Measurements from ENCODE around the gene MRPS6.

MRPS6 gene

GRCh38 chr21:34091032-34091431 is 17.7 kb downstream of the MRPS6 start:
- TF ChIP-seq FOXP2 (optimal IDR thresholded peaks at IDR 0.05; ENCODE audit: borderline replicate concordance, extremely low read depth, extremely low read length, insufficient read depth) (no peak), REST (IDR thresholded peaks at IDR 0.05; ENCODE audit: insufficient read depth in 1 of 2, low read depth in 2 of 2, low read length in 2 of 2) (no peak), TAF1 (IDR thresholded peaks at IDR 0.05; ENCODE audit: borderline replicate concordance, insufficient read depth, low read length) (no peak), SIN3A (IDR thresholded peaks at IDR 0.05; ENCODE audit: borderline replicate concordance, insufficient read depth, low read length) (no peak), POLR2AphosphoS5 (IDR thresholded peaks at IDR 0.05; ENCODE audit: low read depth, low read length) (no peak)

- TF ChIP-seq FOXP2 (optimal IDR thresholded peaks at IDR 0.05; ENCODE audit: borderline replicate concordance, extremely low read depth, extremely low read length, insufficient read depth) (no peak), TAF1 (IDR thresholded peaks at IDR 0.05; ENCODE audit: borderline replicate concordance, insufficient read depth, low read length) (no peak), POLR2AphosphoS5 (IDR thresholded peaks at IDR 0.05; ENCODE audit: low read depth, low read length) (no peak), SIN3A (IDR thresholded peaks at IDR 0.05; ENCODE audit: borderline replicate concordance, insufficient read depth, low read length) (no peak), REST (IDR thresholded peaks at IDR 0.05; ENCODE audit: insufficient read depth in 1 of 2, low read depth in 2 of 2, low read length in 2 of 2) (no peak)
These were observed 18.2 kb downstream of the MRPS6 start for GRCh38 chr21:34091607-34092006.

- TF ChIP-seq FOXP2 (optimal IDR thresholded peaks at IDR 0.05; ENCODE audit: borderline replicate concordance, extremely low read depth, extremely low read length, insufficient read depth) (no peak), REST (IDR thresholded peaks at IDR 0.05; ENCODE audit: insufficient read depth in 1 of 2, low read depth in 2 of 2, low read length in 2 of 2) (peak in 1 of 2 experiments; percentile 81; a peak in 2 of 4 replicates)
These were observed 19.0 kb downstream of the MRPS6 start for GRCh38 chr21:34092262-34092921.

DNA sequence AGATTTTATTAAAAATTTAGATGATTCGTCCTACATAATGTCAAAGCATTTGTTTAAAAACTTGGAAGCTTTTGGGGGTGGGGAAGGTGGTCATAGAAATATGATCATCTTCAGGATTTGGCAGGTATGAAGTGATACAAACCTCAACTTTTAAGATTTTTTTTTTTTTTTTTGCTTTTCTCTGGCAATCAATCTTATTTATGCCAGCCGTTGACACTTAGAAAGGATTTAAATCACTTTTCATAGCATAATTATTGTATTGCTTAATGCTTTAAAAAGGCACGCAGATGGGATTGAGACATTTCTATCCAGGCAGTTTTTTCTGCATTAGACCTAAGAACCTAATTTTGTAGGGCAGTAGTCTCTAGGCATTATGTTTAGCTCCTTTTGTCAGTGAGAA is 19.7 kb downstream of the MRPS6 start:
- TF ChIP-seq POLR2AphosphoS5 (IDR thresholded peaks at IDR 0.05; ENCODE audit: low read depth, low read length) (no peak), TAF1 (IDR thresholded peaks at IDR 0.05; ENCODE audit: borderline replicate concordance, insufficient read depth, low read length) (no peak), REST (IDR thresholded peaks at IDR 0.05; ENCODE audit: insufficient read depth in 1 of 2, low read depth in 2 of 2, low read length in 2 of 2) (no peak), SIN3A (IDR thresholded peaks at IDR 0.05; ENCODE audit: borderline replicate concordance, insufficient read depth, low read length) (no peak), FOXP2 (optimal IDR thresholded peaks at IDR 0.05; ENCODE audit: borderline replicate concordance, extremely low read depth, extremely low read length, insufficient read depth) (no peak)

GRCh38 chr21:34094949-34095348 is 21.6 kb downstream of the MRPS6 start:
- TF ChIP-seq REST (IDR thresholded peaks at IDR 0.05; ENCODE audit: insufficient read depth in 1 of 2, low read depth in 2 of 2, low read length in 2 of 2) (no peak), POLR2AphosphoS5 (IDR thresholded peaks at IDR 0.05; ENCODE audit: low read depth, low read length) (no peak), FOXP2 (optimal IDR thresholded peaks at IDR 0.05; ENCODE audit: borderline replicate concordance, extremely low read depth, extremely low read length, insufficient read depth) (no peak), TAF1 (IDR thresholded peaks at IDR 0.05; ENCODE audit: borderline replicate concordance, insufficient read depth, low read length) (no peak), SIN3A (IDR thresholded peaks at IDR 0.05; ENCODE audit: borderline replicate concordance, insufficient read depth, low read length) (no peak)

Measured in PFSK-1 (cell line).